ENCODE results near the gene NCBP3. TPM values are rescaled to one million over a fixed set of nuclear protein-coding genes. Genes with fewer than 3 reads are reported as not detected.

Gene NCBP3
- total RNA-seq, 1 experiment from 2014 or later = 32.8 TPM

GRCh38 chr17:3773511-3773910, 72.5 kb downstream of the NCBP3 start:
- no peaks in the 10 kb centered on the region for H3K9me3 ChIP-seq
- Mint-ChIP-seq H3K27me3 (ENCODE audit: insufficient read depth, unreplicated experiment) (no peaks in the 10 kb centered on the region), H3K36me3 (ENCODE audit: insufficient read depth, unreplicated experiment) (no peaks in the 10 kb centered on the region), H3K4me1 (ENCODE audit: low read depth, unreplicated experiment) (no peaks in the 10 kb centered on the region), H3K27ac (ENCODE audit: unreplicated experiment) (no peak overlapping the region), H3K9me3 (ENCODE audit: unreplicated experiment) (no peaks in the 10 kb centered on the region), H3K4me3 (ENCODE audit: unreplicated experiment) (no peak overlapping the region)
- no peaks in the 10 kb centered on the region for H3K36me3 ChIP-seq (ENCODE audit: control insufficient read depth, insufficient read depth, low read length)
- intact Hi-C loops (cut with micrococcal nuclease; ENCODE audit: unreplicated experiment) = no loop called here
- no peaks in the 10 kb centered on the region for H3K4me1 ChIP-seq
- BruUV-seq (replicated peaks) = no TSS peak
- CTCF ChIA-PET = no interaction called here
- no peaks in the 10 kb centered on the region for H3K27me3 ChIP-seq (replicated peaks; ENCODE audit: control insufficient read depth, insufficient read depth, low read length)
- H3K4me3 ChIP-seq (ENCODE audit: low read depth, low read length) = no peak overlapping the region
- DNase-seq = no peak
- no peak for TF ChIP-seq CTCF (IDR thresholded peaks at IDR 0.05; ENCODE audit: insufficient read depth in 1 of 2, low read depth in 1 of 2, low read length in 1 of 2, severe bottlenecking in 1 of 2, unreplicated experiment in 1 of 2)
- POLR2A ChIA-PET = no interaction called here

GRCh38 chr17:3772764-3773163, 73.3 kb downstream of the NCBP3 start:
- no TSS peak for BruUV-seq (replicated peaks)
- POLR2A ChIA-PET = no interaction called here
- no peak for DNase-seq
- Mint-ChIP-seq H3K4me3 (ENCODE audit: unreplicated experiment) (no peak overlapping the region), H3K4me1 (ENCODE audit: low read depth, unreplicated experiment) (no peaks in the 10 kb centered on the region), H3K27ac (ENCODE audit: unreplicated experiment) (no peak overlapping the region), H3K36me3 (ENCODE audit: insufficient read depth, unreplicated experiment) (no peaks in the 10 kb centered on the region), H3K27me3 (ENCODE audit: insufficient read depth, unreplicated experiment) (no peaks in the 10 kb centered on the region), H3K9me3 (ENCODE audit: unreplicated experiment) (no peaks in the 10 kb centered on the region)
- Histone ChIP-seq H3K9me3 (no peaks in the 10 kb centered on the region), H3K36me3 (ENCODE audit: control insufficient read depth, insufficient read depth, low read length) (no peaks in the 10 kb centered on the region), H3K4me1 (no peaks in the 10 kb centered on the region), H3K4me3 (ENCODE audit: low read depth, low read length) (no peak overlapping the region), H3K27me3 (replicated peaks; ENCODE audit: control insufficient read depth, insufficient read depth, low read length) (no peaks in the 10 kb centered on the region)
- CTCF ChIA-PET = interaction anchor here (1.0 kb wide), 1 partner anchor 36 kb away, joined by 4 read pairs; no protein-coding TSS in a partner anchor
- intact Hi-C loops (cut with micrococcal nuclease; ENCODE audit: unreplicated experiment) = no loop called here
- TF ChIP-seq CTCF (IDR thresholded peaks at IDR 0.05; ENCODE audit: insufficient read depth in 1 of 2, low read depth in 1 of 2, low read length in 1 of 2, severe bottlenecking in 1 of 2, unreplicated experiment in 1 of 2) = no peak

GRCh38 chr17:3771140-3771539, 74.9 kb downstream of the NCBP3 start:
- Mint-ChIP-seq H3K4me3 (ENCODE audit: unreplicated experiment) (no peak overlapping the region), H3K36me3 (ENCODE audit: insufficient read depth, unreplicated experiment) (peaks cover 1% of the 10 kb centered on the region), H3K4me1 (ENCODE audit: low read depth, unreplicated experiment) (no peaks in the 10 kb centered on the region), H3K27me3 (ENCODE audit: insufficient read depth, unreplicated experiment) (no peaks in the 10 kb centered on the region), H3K9me3 (ENCODE audit: unreplicated experiment) (no peaks in the 10 kb centered on the region), H3K27ac (ENCODE audit: unreplicated experiment) (no peak overlapping the region)
- no peak for DNase-seq
- no peaks in the 10 kb centered on the region for H3K9me3 ChIP-seq
- no TSS peak for BruUV-seq (replicated peaks)
- no peak for TF ChIP-seq CTCF (IDR thresholded peaks at IDR 0.05; ENCODE audit: insufficient read depth in 1 of 2, low read depth in 1 of 2, low read length in 1 of 2, severe bottlenecking in 1 of 2, unreplicated experiment in 1 of 2)
- H3K4me1 ChIP-seq = no peaks in the 10 kb centered on the region
- H3K4me3 ChIP-seq (ENCODE audit: low read depth, low read length) = no peak overlapping the region
- ChIA-PET CTCF (interaction anchor here (0.6 kb wide), 1 partner anchor 48 kb away, joined by 4 read pairs; no protein-coding TSS in a partner anchor), POLR2A (no interaction called here)
- intact Hi-C loops (cut with micrococcal nuclease; ENCODE audit: unreplicated experiment) = no loop called here
- no peaks in the 10 kb centered on the region for H3K27me3 ChIP-seq (replicated peaks; ENCODE audit: control insufficient read depth, insufficient read depth, low read length)
- H3K36me3 ChIP-seq (ENCODE audit: control insufficient read depth, insufficient read depth, low read length) = no peaks in the 10 kb centered on the region

Measured in Caco-2 (cell line).